AG10803 (cell line): ENCODE data around the gene CACNB2.

Source experiments
- DNase-seq: peaks from one replicate; pipeline ENCODE4 v3.0.0; 2010; ENCODE audit warnings: low read depth
- H3K4me3 ChIP-seq: 2 replicates; pipeline ENCODE4 v1.5.1; 2011; ENCODE audit warnings: mild to moderate bottlenecking, low read length, control low read depth
- TF ChIP-seq, protein P1 (sequence below): conservative IDR thresholded peaks from 2 replicates; pipeline ENCODE4 v1.5.1; 2011; ENCODE audit warnings: mild to moderate bottlenecking, low read length, control low read depth, inconsistent platforms

Gene CACNB2

GRCh38 chr10:18476076-18476647 is 335.9 kb downstream of the CACNB2 start:
- TF ChIP-seq, protein P1, sequence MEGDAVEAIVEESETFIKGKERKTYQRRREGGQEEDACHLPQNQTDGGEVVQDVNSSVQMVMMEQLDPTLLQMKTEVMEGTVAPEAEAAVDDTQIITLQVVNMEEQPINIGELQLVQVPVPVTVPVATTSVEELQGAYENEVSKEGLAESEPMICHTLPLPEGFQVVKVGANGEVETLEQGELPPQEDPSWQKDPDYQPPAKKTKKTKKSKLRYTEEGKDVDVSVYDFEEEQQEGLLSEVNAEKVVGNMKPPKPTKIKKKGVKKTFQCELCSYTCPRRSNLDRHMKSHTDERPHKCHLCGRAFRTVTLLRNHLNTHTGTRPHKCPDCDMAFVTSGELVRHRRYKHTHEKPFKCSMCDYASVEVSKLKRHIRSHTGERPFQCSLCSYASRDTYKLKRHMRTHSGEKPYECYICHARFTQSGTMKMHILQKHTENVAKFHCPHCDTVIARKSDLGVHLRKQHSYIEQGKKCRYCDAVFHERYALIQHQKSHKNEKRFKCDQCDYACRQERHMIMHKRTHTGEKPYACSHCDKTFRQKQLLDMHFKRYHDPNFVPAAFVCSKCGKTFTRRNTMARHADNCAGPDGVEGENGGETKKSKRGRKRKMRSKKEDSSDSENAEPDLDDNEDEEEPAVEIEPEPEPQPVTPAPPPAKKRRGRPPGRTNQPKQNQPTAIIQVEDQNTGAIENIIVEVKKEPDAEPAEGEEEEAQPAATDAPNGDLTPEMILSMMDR, result no peak
- H3K4me3 ChIP-seq, result no peak overlapping the region

DNA sequence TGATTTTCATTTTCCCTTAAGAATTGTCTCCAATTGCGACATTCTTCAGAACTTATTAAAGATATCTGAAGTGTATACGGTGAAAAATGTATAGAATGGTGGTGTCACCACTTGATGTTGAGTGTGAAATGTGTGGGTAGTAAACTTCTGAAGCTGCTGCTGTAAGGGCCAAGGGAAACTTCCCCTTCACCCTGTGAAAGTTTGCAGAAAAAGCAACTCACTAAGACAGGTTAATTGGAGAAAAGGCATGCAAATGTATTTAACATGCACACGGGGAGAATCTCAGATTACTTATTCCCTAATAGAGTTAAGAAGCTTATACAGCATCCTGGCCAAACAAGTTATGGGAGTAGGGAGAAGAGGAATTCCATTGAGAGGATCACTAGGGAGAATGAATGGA is 338.1 kb downstream of the CACNB2 start:
- H3K4me3 ChIP-seq, result no peak overlapping the region
- DNase-seq, result no peak
- TF ChIP-seq, protein P1, result no peak

More at GRCh38 chr10:18476076-18476647, 335.9 kb downstream of the CACNB2 start:
- DNase-seq, result no peak

DNA sequence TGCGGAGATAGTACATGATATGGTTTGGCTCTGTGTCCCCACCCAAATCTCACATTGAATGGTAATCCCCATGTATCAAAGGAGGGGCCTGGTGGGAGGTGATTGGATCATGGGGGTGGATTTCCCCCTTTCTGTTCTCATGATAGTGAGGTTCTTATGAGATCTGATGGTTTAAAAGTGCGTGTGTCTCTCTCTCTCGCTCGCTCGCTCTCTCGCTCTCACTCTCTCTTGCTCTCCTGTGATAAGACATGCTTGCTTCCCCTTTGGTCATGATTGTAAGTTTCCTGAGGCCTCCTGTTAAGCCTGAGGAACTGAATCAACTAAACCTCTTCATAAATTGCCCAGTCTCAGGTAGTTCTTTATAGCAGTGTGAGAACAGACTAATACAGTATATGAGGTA is 339.3 kb downstream of the CACNB2 start:
- DNase-seq, result no peak
- TF ChIP-seq, protein P1, result no peak
- no peak overlapping the region for H3K4me3 ChIP-seq

GRCh38 chr10:18483516-18484186 is 343.4 kb downstream of the CACNB2 start:
- TF ChIP-seq, protein P1, result no peak
- H3K4me3 ChIP-seq, result no peak overlapping the region
- DNase-seq, result no peak

- TF ChIP-seq, protein P1, result no peak
- no peak for DNase-seq
- H3K4me3 ChIP-seq, result no peak overlapping the region
These were observed 346.2 kb downstream of the CACNB2 start for GRCh38 chr10:18486438-18486837.

DNA sequence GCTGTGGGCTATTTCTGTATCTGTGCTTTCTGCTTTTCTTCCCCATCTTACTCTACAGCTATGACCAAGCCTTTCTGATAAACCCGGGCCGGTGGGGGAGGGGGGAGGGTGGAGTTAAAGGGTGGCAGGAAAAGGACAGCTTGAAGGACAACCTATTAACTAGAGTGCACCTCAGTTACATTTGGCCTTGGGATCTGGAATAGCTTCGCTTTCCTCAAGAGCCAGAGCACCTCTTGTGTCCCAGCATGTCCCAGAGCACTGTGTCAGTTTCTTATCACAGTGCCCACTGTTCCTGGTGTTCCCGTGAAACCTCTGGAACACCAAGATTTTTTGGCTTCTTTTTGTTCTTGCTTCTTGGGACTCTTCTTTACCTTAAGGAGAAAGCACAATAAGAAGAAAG is 350.5 kb downstream of the CACNB2 start:
- DNase-seq, result no peak
- no peak overlapping the region for H3K4me3 ChIP-seq
- TF ChIP-seq, protein P1, result no peak

DNA sequence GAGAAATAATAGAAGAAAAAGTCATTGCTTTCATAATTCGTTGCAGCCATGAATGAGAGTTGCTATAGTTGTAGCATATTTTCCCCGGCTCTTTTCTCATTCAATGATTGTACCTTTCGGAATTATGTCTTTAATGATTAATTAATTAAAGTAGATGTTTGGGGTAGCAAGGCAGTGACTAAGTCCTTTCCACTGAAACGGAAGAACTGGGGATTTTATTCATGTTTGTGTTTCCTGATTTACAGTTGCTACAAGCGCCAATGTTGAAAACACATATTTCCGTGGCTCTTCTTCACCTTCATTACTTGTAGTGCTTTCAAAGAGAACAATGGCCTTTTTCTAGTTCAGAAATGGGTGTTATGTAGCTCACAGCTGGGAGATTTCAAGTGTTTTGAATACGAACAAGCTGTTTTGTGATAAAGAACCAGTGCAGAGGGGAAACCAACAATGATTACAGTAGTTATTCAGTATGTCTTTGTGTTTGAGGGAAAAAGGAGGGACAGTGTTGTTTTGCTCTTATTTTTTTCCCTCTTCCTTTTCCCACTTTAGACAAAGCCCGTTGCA is 357.7 kb downstream of the CACNB2 start:
- DNase-seq, result no peak
- TF ChIP-seq, protein P1, result no peak
- H3K4me3 ChIP-seq, result no peak overlapping the region
